PFSK-1 (cell line): ENCODE results near the gene SIDT1.

Experiments used
- FOXP2 ChIP-seq: optimal IDR thresholded peaks from 2 replicates; pipeline ENCODE3; 2011; ENCODE audit warnings: borderline replicate concordance, control low read depth, inconsistent platforms; ENCODE audit not compliant: insufficient read depth; ENCODE audit errors: extremely low read length, extremely low read depth
- POLR2AphosphoS5 ChIP-seq: IDR thresholded peaks from 2 replicates; pipeline ENCODE4 v1.6.1; 2012; ENCODE audit warnings: low read depth, mild to moderate bottlenecking, control low read depth, low read length, moderate library complexity
- SIN3A ChIP-seq: IDR thresholded peaks from 2 replicates; pipeline ENCODE4 v1.6.1; 2012; ENCODE audit warnings: mild to moderate bottlenecking, low read length, moderate library complexity, borderline replicate concordance; ENCODE audit not compliant: insufficient read depth
- TAF1 ChIP-seq: IDR thresholded peaks from 2 replicates; pipeline ENCODE4 v1.6.1; 2012; ENCODE audit warnings: low read length, control low read depth, borderline replicate concordance; ENCODE audit not compliant: insufficient read depth
- TF ChIP-seq, protein P1 (sequence below), 2 experiments: IDR thresholded peaks; 2 replicates each; pipeline versions ENCODE4 v1.6.1 to v1.8.0; 2011 to 2012; ENCODE audit warnings: low read depth in 2 of 2, low read length in 2 of 2, control low read depth in 1 of 2, inconsistent platforms in 1 of 2, mild to moderate bottlenecking in 1 of 2, moderate library complexity in 1 of 2; ENCODE audit not compliant: insufficient read depth in 1 of 2

SIDT1 gene

GRCh38 chr3:113662824-113663223 is 130.5 kb downstream of the SIDT1 start:
- TF ChIP-seq POLR2AphosphoS5 (no peak), SIN3A (no peak), TAF1 (no peak), FOXP2 (no peak)
- TF ChIP-seq, protein P1, sequence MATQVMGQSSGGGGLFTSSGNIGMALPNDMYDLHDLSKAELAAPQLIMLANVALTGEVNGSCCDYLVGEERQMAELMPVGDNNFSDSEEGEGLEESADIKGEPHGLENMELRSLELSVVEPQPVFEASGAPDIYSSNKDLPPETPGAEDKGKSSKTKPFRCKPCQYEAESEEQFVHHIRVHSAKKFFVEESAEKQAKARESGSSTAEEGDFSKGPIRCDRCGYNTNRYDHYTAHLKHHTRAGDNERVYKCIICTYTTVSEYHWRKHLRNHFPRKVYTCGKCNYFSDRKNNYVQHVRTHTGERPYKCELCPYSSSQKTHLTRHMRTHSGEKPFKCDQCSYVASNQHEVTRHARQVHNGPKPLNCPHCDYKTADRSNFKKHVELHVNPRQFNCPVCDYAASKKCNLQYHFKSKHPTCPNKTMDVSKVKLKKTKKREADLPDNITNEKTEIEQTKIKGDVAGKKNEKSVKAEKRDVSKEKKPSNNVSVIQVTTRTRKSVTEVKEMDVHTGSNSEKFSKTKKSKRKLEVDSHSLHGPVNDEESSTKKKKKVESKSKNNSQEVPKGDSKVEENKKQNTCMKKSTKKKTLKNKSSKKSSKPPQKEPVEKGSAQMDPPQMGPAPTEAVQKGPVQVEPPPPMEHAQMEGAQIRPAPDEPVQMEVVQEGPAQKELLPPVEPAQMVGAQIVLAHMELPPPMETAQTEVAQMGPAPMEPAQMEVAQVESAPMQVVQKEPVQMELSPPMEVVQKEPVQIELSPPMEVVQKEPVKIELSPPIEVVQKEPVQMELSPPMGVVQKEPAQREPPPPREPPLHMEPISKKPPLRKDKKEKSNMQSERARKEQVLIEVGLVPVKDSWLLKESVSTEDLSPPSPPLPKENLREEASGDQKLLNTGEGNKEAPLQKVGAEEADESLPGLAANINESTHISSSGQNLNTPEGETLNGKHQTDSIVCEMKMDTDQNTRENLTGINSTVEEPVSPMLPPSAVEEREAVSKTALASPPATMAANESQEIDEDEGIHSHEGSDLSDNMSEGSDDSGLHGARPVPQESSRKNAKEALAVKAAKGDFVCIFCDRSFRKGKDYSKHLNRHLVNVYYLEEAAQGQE (IDR thresholded peaks at IDR 0.05; ENCODE audit: insufficient read depth in 1 of 2, low read depth in 2 of 2, low read length in 2 of 2) = no peak

DNA sequence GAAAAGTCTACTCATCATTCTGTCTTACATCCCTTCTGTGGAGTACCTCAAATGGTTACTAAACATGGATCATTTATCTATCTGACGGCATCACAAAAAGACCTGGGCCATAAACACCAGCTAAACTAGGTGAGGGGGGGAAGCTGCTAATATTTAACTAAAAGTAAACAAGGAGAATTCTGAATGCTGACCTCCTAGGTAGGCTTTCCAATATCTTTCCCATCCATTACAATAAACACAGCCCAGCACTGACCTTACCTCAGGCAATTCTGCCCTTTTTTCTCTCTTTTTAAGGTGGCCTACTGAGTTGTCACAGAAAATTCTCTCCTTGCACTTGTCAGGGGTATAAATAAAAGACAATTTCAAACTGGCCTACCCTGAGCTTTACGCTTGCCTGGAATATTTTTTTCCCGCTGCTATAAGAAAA is 131.0 kb downstream of the SIDT1 start:
- no peak for TF ChIP-seq TAF1
- TF ChIP-seq, protein P1 (IDR thresholded peaks at IDR 0.05; ENCODE audit: insufficient read depth in 1 of 2, low read depth in 2 of 2, low read length in 2 of 2) = no peak
- TF ChIP-seq SIN3A = no peak
- TF ChIP-seq POLR2AphosphoS5 = no peak
- no peak for TF ChIP-seq FOXP2

DNA sequence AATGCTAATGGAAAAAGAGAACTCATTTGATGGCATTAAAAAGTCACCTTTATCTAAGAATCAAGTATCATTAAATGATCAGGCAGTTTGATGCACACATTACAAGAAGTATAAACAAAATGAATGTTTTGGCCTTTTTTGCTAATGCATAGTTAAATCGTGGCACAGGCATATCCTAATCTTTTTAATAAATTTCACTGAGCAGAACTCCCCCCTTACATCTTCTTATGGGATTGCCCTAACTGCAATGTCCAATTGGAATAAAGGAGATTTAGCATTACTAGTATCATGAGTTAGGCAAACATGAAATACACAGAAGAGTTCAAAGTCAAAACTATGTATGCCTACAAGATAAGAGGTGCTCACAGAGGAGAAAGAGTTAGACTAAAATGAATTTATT is 131.4 kb downstream of the SIDT1 start:
- TF ChIP-seq, protein P1 (IDR thresholded peaks at IDR 0.05; ENCODE audit: insufficient read depth in 1 of 2, low read depth in 2 of 2, low read length in 2 of 2) = no peak
- TF ChIP-seq POLR2AphosphoS5 (no peak), TAF1 (no peak), FOXP2 (no peak), SIN3A (no peak)

DNA sequence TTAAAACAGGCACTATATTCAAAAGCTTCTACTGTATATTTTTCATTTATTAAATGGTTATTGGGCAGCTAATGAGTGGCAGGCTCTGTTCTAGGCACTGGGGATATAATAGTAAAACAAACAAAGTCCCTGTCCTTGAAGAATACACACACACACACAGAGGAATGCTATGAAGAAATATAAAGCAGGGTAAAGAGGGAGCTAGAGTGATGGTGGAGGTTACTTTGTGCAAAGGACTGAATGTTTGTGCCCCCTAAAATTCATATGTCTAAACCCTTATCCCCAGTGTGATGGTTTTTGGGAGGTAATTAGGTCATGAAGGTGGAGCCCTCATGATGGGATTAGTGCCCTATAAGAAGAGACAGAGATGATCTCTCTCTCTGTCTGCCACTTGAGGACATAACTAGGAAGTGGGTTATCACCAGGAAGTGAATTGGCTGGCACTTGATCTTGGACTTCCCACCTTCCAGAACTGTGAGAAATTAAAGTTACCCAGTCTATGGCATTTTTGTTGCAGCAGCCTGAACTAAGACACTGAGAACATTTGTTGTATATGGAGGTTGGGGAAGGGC is 132.3 kb downstream of the SIDT1 start:
- no peak for TF ChIP-seq SIN3A
- TF ChIP-seq FOXP2 = no peak
- TF ChIP-seq POLR2AphosphoS5 = no peak
- no peak for TF ChIP-seq TAF1
- TF ChIP-seq, protein P1 (IDR thresholded peaks at IDR 0.05; ENCODE audit: insufficient read depth in 1 of 2, low read depth in 2 of 2, low read length in 2 of 2) = no peak

DNA sequence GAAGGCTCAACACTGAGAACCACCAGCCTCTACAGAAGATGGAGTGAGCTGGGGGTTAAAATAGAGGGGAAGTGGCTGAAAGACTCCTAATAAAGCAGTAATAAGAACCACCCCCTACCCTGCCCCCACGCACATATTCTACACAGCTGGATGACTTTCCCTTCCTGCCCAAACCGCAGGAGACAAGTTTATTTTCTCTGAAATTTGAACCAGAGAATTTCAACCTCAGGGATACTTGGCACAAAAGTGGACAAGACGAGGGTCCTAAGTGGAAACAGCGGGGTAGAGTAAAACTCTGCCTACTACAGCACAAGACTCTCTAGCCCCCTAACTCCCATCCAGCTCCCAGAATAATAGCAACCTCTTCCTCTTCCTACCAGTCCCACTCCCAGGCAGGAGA is 135.7 kb downstream of the SIDT1 start:
- TF ChIP-seq POLR2AphosphoS5 (no peak), SIN3A (no peak), TAF1 (no peak), FOXP2 (no peak)
- TF ChIP-seq, protein P1 (IDR thresholded peaks at IDR 0.05; ENCODE audit: insufficient read depth in 1 of 2, low read depth in 2 of 2, low read length in 2 of 2) = no peak
